Omental fat pad (tissue), 4 donors: ENCODE data around the gene DNAAF5. TPM values are rescaled to one million over a fixed set of nuclear protein-coding genes. Genes with fewer than 3 reads are reported as not detected.

Experiments used
- ATAC-seq: fragments of 150-250 bp; one replicate; pipeline ENCODE4 v1.9.1; 2016; ENCODE audit warnings: mild to moderate bottlenecking, moderate library complexity; ENCODE audit not compliant: low FRiP score
- DNase-seq: peaks from one replicate; pipeline ENCODE4 v3.0.0-alpha.2; 2019; ENCODE audit warnings: low spot score
- total RNA-seq, 4 donors: library from RNA; depleted of rRNA; stranded (reverse); fragments of >200 nt; gene quantifications; one replicate each; pipeline ENCODE4 v1.1.0, GENCODE V29; 2016
- TF ChIP-seq, protein P1 (sequence below), 3 donors: fragments of 450-650 bp; IDR thresholded peaks; one replicate each; pipeline ENCODE4 v1.5.1; 2016 to 2017; ENCODE audit warnings: antibody characterized with exemption in 3 of 3, mild to moderate bottlenecking in 3 of 3, moderate library complexity in 2 of 3

Gene DNAAF5
- 10 to 100 TPM; 15.7 to 27.1 (median 25.1) TPM for total RNA-seq

DNA sequence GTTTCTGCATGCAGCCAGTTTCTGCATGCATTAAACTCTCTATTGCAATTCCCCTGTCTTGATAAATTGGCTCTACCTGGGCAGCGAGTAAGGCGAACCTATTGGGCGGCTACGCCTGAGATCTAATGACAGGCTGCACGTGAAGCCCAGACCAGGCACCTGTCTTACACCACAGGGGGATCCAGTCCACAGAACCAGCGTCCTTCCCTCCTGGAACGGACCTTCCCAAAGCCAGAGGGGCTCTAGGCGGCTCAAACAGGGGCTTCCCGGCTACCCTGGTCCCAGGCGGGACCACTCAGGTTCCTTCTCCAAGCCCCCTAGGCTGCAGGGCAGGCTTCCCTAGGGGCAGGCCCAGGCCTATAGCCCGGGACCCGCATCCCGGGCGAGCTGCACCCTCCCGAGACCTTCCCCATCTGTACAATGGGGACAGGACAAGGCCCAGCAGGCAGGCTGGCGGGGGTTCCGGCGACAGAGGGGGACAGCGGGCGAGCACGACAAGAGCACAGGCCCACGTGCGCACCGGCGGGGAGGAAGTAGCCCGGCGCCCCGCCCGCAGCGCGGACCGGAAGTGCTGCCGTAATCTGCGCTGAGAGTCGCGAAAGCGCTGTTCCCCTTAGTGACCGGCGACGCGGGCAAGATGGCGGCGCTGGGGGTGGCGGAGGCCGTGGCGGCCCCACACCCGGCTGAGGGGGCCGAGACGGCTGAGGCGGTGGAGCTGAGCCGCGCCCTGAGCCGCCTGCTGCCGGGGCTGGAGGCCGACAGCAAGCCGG is at the start of gene DNAAF5:
Gene DNAAF5 (plus strand): TSS at position 616 of the 770 bp plus-strand sequence. CDS start 22 bp downstream, at position 638.
- peak; percentile 82 for ATAC-seq
- peak; percentile 52 for DNase-seq
- TF ChIP-seq, protein P1, sequence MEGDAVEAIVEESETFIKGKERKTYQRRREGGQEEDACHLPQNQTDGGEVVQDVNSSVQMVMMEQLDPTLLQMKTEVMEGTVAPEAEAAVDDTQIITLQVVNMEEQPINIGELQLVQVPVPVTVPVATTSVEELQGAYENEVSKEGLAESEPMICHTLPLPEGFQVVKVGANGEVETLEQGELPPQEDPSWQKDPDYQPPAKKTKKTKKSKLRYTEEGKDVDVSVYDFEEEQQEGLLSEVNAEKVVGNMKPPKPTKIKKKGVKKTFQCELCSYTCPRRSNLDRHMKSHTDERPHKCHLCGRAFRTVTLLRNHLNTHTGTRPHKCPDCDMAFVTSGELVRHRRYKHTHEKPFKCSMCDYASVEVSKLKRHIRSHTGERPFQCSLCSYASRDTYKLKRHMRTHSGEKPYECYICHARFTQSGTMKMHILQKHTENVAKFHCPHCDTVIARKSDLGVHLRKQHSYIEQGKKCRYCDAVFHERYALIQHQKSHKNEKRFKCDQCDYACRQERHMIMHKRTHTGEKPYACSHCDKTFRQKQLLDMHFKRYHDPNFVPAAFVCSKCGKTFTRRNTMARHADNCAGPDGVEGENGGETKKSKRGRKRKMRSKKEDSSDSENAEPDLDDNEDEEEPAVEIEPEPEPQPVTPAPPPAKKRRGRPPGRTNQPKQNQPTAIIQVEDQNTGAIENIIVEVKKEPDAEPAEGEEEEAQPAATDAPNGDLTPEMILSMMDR (IDR thresholded peaks at IDR 0.05): no peak

DNA sequence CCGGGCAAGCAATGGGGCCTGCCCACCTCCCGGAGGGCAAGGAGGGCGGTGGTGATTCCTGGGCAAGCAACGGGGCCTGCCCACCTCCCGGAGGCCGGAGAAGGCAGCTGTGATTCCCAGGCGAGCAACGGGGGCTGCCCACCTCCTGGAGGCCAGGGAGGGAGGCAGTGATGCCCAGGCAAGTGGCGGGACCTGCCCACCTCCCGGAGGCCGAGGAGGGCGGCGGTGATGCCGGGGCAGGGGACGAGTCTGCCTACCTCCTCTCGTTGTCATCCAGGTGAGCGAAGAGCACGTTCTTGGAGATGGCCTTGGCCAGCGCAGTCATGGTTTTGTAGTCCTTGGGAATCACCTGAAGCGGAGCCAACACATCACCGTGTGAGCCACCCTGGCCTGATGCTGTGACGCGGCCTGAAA is 49.5 kb upstream of the DNAAF5 start:
- DNase-seq: no peak
- no peak for ATAC-seq
- TF ChIP-seq, protein P1 (IDR thresholded peaks at IDR 0.05): no peak

DNA sequence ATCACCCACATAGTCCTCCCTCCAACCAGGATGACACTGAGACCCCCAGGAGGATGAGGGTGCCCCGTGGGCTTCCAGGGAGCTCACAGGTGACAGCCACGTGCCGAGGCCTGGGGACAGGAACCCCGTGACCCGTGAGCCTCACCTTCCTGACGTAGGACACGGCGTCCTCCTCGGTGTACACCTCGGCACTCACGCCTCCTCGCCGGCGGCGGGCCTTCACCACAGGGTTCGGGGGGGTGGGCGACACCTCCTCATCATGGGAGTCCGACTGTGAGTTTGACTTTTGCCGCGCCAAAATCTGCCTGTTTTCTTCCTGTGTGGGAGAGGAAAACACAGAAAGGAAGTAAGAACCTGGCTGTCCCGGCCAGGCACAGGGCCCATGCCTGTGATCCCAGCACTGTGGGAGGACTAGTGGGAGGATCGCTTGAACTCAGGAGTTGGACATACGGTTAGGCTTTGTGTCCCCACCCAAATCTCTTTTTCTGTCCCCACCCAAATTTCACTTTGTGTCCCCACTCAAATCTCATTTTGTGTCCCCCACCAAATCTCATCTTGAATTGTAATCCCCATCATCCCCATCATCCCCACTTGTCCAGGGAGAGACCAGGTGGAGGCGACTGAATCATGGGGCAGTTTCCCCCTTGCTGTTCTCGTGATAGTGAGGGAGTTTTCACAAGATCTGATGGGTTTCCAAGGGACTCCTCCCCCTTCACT is 45.9 kb upstream of the DNAAF5 start:
- TF ChIP-seq, protein P1 (IDR thresholded peaks at IDR 0.05): no peak
- ATAC-seq: no peak
- no peak for DNase-seq

GRCh38 chr7:681551-682307 is 44.8 kb upstream of the DNAAF5 start:
- DNase-seq (no peak), ATAC-seq (no peak)
- TF ChIP-seq, protein P1 (IDR thresholded peaks at IDR 0.05): no peak

GRCh38 chr7:682810-683209 is 43.7 kb upstream of the DNAAF5 start:
- TF ChIP-seq, protein P1 (IDR thresholded peaks at IDR 0.05): no peak
- DNase-seq: no peak
- ATAC-seq: no peak

- no peak for ATAC-seq
- DNase-seq: no peak
- TF ChIP-seq, protein P1 (IDR thresholded peaks at IDR 0.05): no peak
Measured at GRCh38 chr7:683526-684205, 42.8 kb upstream of the DNAAF5 start.
